Body of pancreas (tissue), 4 donors: ENCODE results near the gene MTM1.

ENCODE experiments used
- CTCF ChIP-seq, 7 experiments: fragments of 450-650 bp in 4 of 7; fragments of 200-600 bp in 3 of 7; sonication (generic) in 3 of 7; IDR thresholded peaks; one replicate each; pipeline ENCODE4 v1.5.1; 2016 to 2019; ENCODE audit warnings: antibody characterized with exemption in 7 of 7
- POLR2A ChIP-seq, 3 donors: fragments of 450-650 bp; IDR thresholded peaks; one replicate each; pipeline ENCODE4 v1.6.1; 2016; ENCODE audit warnings: antibody characterized with exemption in 3 of 3, mild to moderate bottlenecking in 2 of 3

GRCh38 chrX:150655788-150656187, 87.4 kb downstream of the MTM1 start:
- TF ChIP-seq CTCF (IDR thresholded peaks at IDR 0.05) (no peak), POLR2A (IDR thresholded peaks at IDR 0.05) (no peak)
